ENCODE data around the gene ANO3.

ANO3 gene

DNA sequence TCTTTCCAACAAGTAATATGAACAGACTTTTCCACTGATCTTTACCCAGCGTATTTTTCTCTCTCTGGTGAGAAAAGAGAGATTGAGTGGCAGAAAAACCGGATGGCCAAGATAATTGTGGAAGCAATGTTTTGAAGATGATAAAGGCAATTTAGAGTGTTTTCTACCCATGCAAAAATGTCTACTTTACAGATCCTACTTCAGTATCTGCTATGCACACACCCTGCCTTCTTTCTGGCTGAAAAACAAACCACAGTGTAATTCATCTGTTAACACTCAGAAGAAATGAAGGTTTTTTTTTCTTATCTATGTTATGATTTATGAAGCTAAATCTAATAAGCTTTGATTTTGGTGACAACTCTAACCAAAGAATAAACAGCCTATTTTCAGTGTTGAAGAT, 333.1 kb downstream of the ANO3 start:
- H2AK5ac ChIP-seq (ENCODE audit: low read length) = no peak overlapping the region
- H4K5ac ChIP-seq (ENCODE audit: low read length) = no peak overlapping the region
- H3K9ac ChIP-seq (ENCODE audit: low read length) = no peak overlapping the region
- no peak overlapping the region for H3K18ac ChIP-seq (ENCODE audit: low read length)
- H2BK15ac ChIP-seq (replicated peaks; ENCODE audit: low read depth) = no peak overlapping the region
- H3K23ac ChIP-seq (ENCODE audit: low read length) = no peak overlapping the region
- no peaks in the 10 kb centered on the region for H3K79me1 ChIP-seq (ENCODE audit: low read length)
- no peaks in the 10 kb centered on the region for H3K27me3 ChIP-seq (ENCODE audit: insufficient read depth, low read length, poor library complexity)
- H2BK120ac ChIP-seq (ENCODE audit: low read depth, low read length) = no peak overlapping the region
- H3K4me3 ChIP-seq (ENCODE audit: low read length) = no peak overlapping the region
- H3K4me2 ChIP-seq (ENCODE audit: low read length) = no peak overlapping the region
- no peaks in the 10 kb centered on the region for H3K79me2 ChIP-seq (ENCODE audit: control insufficient read depth, insufficient read depth, low read length)
- no peaks in the 10 kb centered on the region for H3K36me3 ChIP-seq (ENCODE audit: control insufficient read depth, insufficient read depth, low read length)
- H2BK5ac ChIP-seq (ENCODE audit: low read length) = no peak overlapping the region
- H4K8ac ChIP-seq (ENCODE audit: low read depth, low read length) = no peak overlapping the region
- H3K4ac ChIP-seq (ENCODE audit: low read depth, low read length) = no peak overlapping the region
- no peak for DNase-seq
- WGBS (ENCODE audit: extremely low coverage, insufficient coverage, low lambda C conversion rate) = no CpG with 5 or more reads among the region's 2 CpGs
- no peaks in the 10 kb centered on the region for H3K4me1 ChIP-seq (ENCODE audit: control insufficient read depth, low read depth, low read length)
- no peak overlapping the region for H3K27ac ChIP-seq (ENCODE audit: low read depth, low read length)
- H3K56ac ChIP-seq (ENCODE audit: low read length) = no peak overlapping the region

DNA sequence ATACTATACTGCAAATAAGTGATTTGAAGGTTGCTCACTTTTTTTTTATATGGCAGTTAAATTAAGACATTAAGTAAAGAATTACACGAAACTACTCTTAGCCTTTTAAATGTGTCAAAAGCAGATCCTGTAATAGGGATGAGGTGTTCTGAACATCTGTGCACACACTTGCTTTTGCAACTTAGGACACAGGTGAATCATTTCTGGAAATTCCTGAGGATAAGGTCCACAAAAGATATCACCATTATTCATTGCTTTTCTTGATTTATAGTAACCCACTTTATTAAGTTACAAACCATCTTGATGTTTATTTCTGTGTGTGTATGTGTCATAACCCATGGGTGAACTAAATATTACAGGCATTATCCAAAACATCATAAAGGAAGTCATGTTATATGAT, 334.0 kb downstream of the ANO3 start:
- Histone ChIP-seq H3K27me3 (ENCODE audit: insufficient read depth, low read length, poor library complexity) (no peaks in the 10 kb centered on the region), H3K56ac (ENCODE audit: low read length) (no peak overlapping the region), H3K4me1 (ENCODE audit: control insufficient read depth, low read depth, low read length) (no peaks in the 10 kb centered on the region), H2BK5ac (ENCODE audit: low read length) (no peak overlapping the region), H3K9ac (ENCODE audit: low read length) (no peak overlapping the region), H2BK15ac (replicated peaks; ENCODE audit: low read depth) (no peak overlapping the region), H3K23ac (ENCODE audit: low read length) (no peak overlapping the region), H2AK5ac (ENCODE audit: low read length) (no peak overlapping the region), H3K4me2 (ENCODE audit: low read length) (no peak overlapping the region), H3K79me1 (ENCODE audit: low read length) (no peaks in the 10 kb centered on the region), H3K36me3 (ENCODE audit: control insufficient read depth, insufficient read depth, low read length) (no peaks in the 10 kb centered on the region), H3K4me3 (ENCODE audit: low read length) (no peak overlapping the region), H4K5ac (ENCODE audit: low read length) (no peak overlapping the region), H3K27ac (ENCODE audit: low read depth, low read length) (no peak overlapping the region), H2BK120ac (ENCODE audit: low read depth, low read length) (no peak overlapping the region), H3K4ac (ENCODE audit: low read depth, low read length) (no peak overlapping the region), H4K8ac (ENCODE audit: low read depth, low read length) (no peak overlapping the region), H3K18ac (ENCODE audit: low read length) (no peak overlapping the region), H3K79me2 (ENCODE audit: control insufficient read depth, insufficient read depth, low read length) (no peaks in the 10 kb centered on the region)
- WGBS (ENCODE audit: extremely low coverage, insufficient coverage, low lambda C conversion rate) = no CpG with 5 or more reads among the region's 1 CpG
- no peak for DNase-seq

DNA sequence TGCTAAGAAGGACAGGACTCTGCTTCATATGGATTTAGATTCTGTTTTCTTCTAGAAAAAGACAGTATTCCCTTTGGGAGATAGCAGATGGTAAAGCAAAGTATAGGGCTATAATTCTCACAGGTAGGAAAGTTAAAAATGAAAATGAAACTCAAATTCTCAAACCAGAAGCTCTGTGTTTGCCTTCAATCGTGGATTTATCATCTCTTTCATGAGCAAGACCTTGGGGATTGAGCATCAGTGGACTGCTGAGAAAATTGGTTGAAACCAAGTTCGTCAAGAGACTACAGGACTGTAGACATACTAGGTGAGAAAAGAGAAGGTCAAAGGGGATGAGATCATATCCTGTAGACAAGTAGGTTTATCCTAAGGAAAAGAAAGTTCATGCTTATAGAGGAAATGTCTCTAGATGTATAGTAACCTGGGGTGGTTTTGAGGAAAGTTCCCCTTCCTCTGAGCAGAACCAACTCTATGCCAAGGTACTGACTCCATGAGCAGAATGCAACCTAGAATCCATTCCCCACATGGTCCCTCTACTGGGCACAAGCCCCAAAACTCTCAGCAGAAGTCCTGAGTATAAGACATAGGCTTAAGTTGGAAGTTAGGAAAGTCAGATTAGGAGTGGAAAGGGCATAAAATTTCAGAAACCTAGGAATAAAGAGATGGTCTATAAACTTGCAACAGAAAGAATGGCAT, 343.5 kb downstream of the ANO3 start:
- WGBS (ENCODE audit: extremely low coverage, insufficient coverage, low lambda C conversion rate) = no CpG with 5 or more reads among the region's 2 CpGs
- H3K4me3 ChIP-seq (ENCODE audit: low read length) = no peak overlapping the region

DNA sequence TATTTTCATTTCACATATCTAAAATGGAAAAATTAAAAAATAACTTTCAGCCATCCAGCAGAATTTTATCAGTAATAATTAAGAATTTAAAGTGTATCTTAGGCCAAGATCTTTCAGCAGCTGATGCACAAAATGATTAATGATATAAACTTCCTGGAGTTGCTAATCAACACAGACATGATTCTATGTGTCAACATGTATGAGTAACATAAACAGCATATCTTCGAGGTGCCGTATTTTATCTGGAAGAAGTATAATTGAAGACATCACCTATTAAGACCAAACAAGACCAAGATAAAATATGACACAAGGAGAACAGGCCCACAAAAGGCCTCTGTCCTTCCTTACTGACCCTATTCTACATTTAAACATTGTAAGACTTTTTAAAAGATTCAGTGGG, 344.7 kb downstream of the ANO3 start:
- H3K23ac ChIP-seq (ENCODE audit: low read length) = no peak overlapping the region
- no peak overlapping the region for H3K9ac ChIP-seq (ENCODE audit: low read length)
- H3K56ac ChIP-seq (ENCODE audit: low read length) = no peak overlapping the region
- no peak overlapping the region for H2AK5ac ChIP-seq (ENCODE audit: low read length)
- H3K27ac ChIP-seq (ENCODE audit: low read depth, low read length) = no peak overlapping the region
- no peak overlapping the region for H2BK5ac ChIP-seq (ENCODE audit: low read length)
- no peak overlapping the region for H4K5ac ChIP-seq (ENCODE audit: low read length)
- no peaks in the 10 kb centered on the region for H3K79me1 ChIP-seq (ENCODE audit: low read length)
- no peaks in the 10 kb centered on the region for H3K36me3 ChIP-seq (ENCODE audit: control insufficient read depth, insufficient read depth, low read length)
- WGBS (ENCODE audit: extremely low coverage, insufficient coverage, low lambda C conversion rate) = no CpG with 5 or more reads among the region's 2 CpGs
- no peak overlapping the region for H3K4ac ChIP-seq (ENCODE audit: low read depth, low read length)
- H4K8ac ChIP-seq (ENCODE audit: low read depth, low read length) = no peak overlapping the region
- no peak overlapping the region for H3K4me2 ChIP-seq (ENCODE audit: low read length)
- DNase-seq = no peak
- no peak overlapping the region for H3K4me3 ChIP-seq (ENCODE audit: low read length)
- no peak overlapping the region for H3K18ac ChIP-seq (ENCODE audit: low read length)
- H2BK120ac ChIP-seq (ENCODE audit: low read depth, low read length) = no peak overlapping the region
- no peaks in the 10 kb centered on the region for H3K79me2 ChIP-seq (ENCODE audit: control insufficient read depth, insufficient read depth, low read length)
- no peaks in the 10 kb centered on the region for H3K27me3 ChIP-seq (ENCODE audit: insufficient read depth, low read length, poor library complexity)
- no peak overlapping the region for H2BK15ac ChIP-seq (replicated peaks; ENCODE audit: low read depth)
- H3K4me1 ChIP-seq (ENCODE audit: control insufficient read depth, low read depth, low read length) = no peaks in the 10 kb centered on the region

More for the DNA sequence above, 343.5 kb downstream of the ANO3 start:
- H2BK5ac ChIP-seq (ENCODE audit: low read length) = no peak overlapping the region
- no peak overlapping the region for H3K4ac ChIP-seq (ENCODE audit: low read depth, low read length)
- no peak overlapping the region for H3K4me2 ChIP-seq (ENCODE audit: low read length)
- H3K56ac ChIP-seq (ENCODE audit: low read length) = no peak overlapping the region
- H3K79me1 ChIP-seq (ENCODE audit: low read length) = no peaks in the 10 kb centered on the region
- H3K4me1 ChIP-seq (ENCODE audit: control insufficient read depth, low read depth, low read length) = no peaks in the 10 kb centered on the region
- H2BK15ac ChIP-seq (replicated peaks; ENCODE audit: low read depth) = no peak overlapping the region
- no peak overlapping the region for H2BK120ac ChIP-seq (ENCODE audit: low read depth, low read length)
- H3K27me3 ChIP-seq (ENCODE audit: insufficient read depth, low read length, poor library complexity) = no peaks in the 10 kb centered on the region
- H3K23ac ChIP-seq (ENCODE audit: low read length) = no peak overlapping the region
- no peak overlapping the region for H3K18ac ChIP-seq (ENCODE audit: low read length)
- no peak overlapping the region for H2AK5ac ChIP-seq (ENCODE audit: low read length)
- no peak overlapping the region for H4K5ac ChIP-seq (ENCODE audit: low read length)
- H3K27ac ChIP-seq (ENCODE audit: low read depth, low read length) = no peak overlapping the region
- no peak overlapping the region for H3K9ac ChIP-seq (ENCODE audit: low read length)
- no peak overlapping the region for H4K8ac ChIP-seq (ENCODE audit: low read depth, low read length)
- DNase-seq = no peak
- H3K79me2 ChIP-seq (ENCODE audit: control insufficient read depth, insufficient read depth, low read length) = no peaks in the 10 kb centered on the region
- H3K36me3 ChIP-seq (ENCODE audit: control insufficient read depth, insufficient read depth, low read length) = no peaks in the 10 kb centered on the region

DNA sequence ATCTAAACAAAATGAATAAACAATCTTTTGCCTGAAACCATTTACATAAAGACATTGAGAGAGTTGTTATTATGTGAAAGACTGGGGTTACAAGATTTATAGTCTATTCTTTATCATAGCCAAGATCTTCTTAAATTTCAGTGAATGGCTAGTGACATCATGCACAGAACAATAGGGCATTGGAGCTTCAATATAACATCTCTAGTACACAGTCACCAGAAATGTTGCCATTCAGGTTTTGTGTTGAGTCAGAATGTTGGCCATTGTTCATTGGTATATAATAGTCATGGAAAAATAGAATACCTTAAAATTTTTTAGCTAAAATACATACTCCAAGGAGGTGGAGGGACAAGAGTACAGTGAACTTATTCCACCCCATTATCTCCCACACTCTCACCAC, 345.6 kb downstream of the ANO3 start:
- Histone ChIP-seq H3K9ac (ENCODE audit: low read length) (no peak overlapping the region), H3K56ac (ENCODE audit: low read length) (no peak overlapping the region), H4K5ac (ENCODE audit: low read length) (no peak overlapping the region), H2BK5ac (ENCODE audit: low read length) (no peak overlapping the region), H3K27me3 (ENCODE audit: insufficient read depth, low read length, poor library complexity) (no peaks in the 10 kb centered on the region), H3K79me1 (ENCODE audit: low read length) (no peaks in the 10 kb centered on the region), H2BK15ac (replicated peaks; ENCODE audit: low read depth) (no peak overlapping the region), H3K36me3 (ENCODE audit: control insufficient read depth, insufficient read depth, low read length) (no peaks in the 10 kb centered on the region), H3K4me2 (ENCODE audit: low read length) (no peak overlapping the region), H2BK120ac (ENCODE audit: low read depth, low read length) (no peak overlapping the region), H3K4me1 (ENCODE audit: control insufficient read depth, low read depth, low read length) (no peaks in the 10 kb centered on the region), H3K4ac (ENCODE audit: low read depth, low read length) (no peak overlapping the region), H3K18ac (ENCODE audit: low read length) (no peak overlapping the region), H3K23ac (ENCODE audit: low read length) (no peak overlapping the region), H4K8ac (ENCODE audit: low read depth, low read length) (no peak overlapping the region), H3K27ac (ENCODE audit: low read depth, low read length) (no peak overlapping the region), H3K4me3 (ENCODE audit: low read length) (no peak overlapping the region), H2AK5ac (ENCODE audit: low read length) (no peak overlapping the region), H3K79me2 (ENCODE audit: control insufficient read depth, insufficient read depth, low read length) (no peaks in the 10 kb centered on the region)
- no peak for DNase-seq

DNA sequence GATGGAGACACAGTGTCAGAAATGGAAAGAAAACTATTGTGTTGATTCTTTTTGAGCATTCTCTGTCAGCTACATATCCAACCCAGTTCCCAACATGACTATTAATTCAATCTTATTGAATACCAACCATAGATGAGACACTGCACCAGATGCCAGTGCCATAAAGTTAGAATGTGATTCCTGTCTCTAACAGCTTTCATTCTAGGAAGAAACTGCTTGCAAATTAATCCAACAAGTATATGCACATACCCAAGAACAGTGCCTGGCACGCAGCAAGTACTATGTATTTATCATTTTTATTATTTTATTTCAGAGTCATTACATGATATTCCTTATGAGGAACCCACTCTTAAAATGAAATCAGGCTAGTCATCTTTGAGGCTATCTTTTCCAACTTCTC, 355.4 kb downstream of the ANO3 start:
- no peak for DNase-seq
- no CpG with 5 or more reads among the region's 1 CpG for WGBS (ENCODE audit: extremely low coverage, insufficient coverage, low lambda C conversion rate)
- no peak overlapping the region for H2BK5ac ChIP-seq (ENCODE audit: low read length)
- no peaks in the 10 kb centered on the region for H3K79me1 ChIP-seq (ENCODE audit: low read length)
- H3K56ac ChIP-seq (ENCODE audit: low read length) = no peak overlapping the region
- H3K4ac ChIP-seq (ENCODE audit: low read depth, low read length) = no peak overlapping the region
- H2AK5ac ChIP-seq (ENCODE audit: low read length) = no peak overlapping the region
- no peak overlapping the region for H3K4me3 ChIP-seq (ENCODE audit: low read length)
- H3K18ac ChIP-seq (ENCODE audit: low read length) = no peak overlapping the region
- H3K4me1 ChIP-seq (ENCODE audit: control insufficient read depth, low read depth, low read length) = no peaks in the 10 kb centered on the region
- no peak overlapping the region for H4K5ac ChIP-seq (ENCODE audit: low read length)
- no peak overlapping the region for H2BK120ac ChIP-seq (ENCODE audit: low read depth, low read length)
- no peak overlapping the region for H2BK15ac ChIP-seq (replicated peaks; ENCODE audit: low read depth)
- no peaks in the 10 kb centered on the region for H3K27me3 ChIP-seq (ENCODE audit: insufficient read depth, low read length, poor library complexity)
- no peak overlapping the region for H3K23ac ChIP-seq (ENCODE audit: low read length)
- H3K27ac ChIP-seq (ENCODE audit: low read depth, low read length) = no peak overlapping the region
- no peaks in the 10 kb centered on the region for H3K36me3 ChIP-seq (ENCODE audit: control insufficient read depth, insufficient read depth, low read length)
- no peak overlapping the region for H4K8ac ChIP-seq (ENCODE audit: low read depth, low read length)
- H3K4me2 ChIP-seq (ENCODE audit: low read length) = no peak overlapping the region
- H3K9ac ChIP-seq (ENCODE audit: low read length) = no peak overlapping the region
- no peaks in the 10 kb centered on the region for H3K79me2 ChIP-seq (ENCODE audit: control insufficient read depth, insufficient read depth, low read length)
